ENCODE results near the gene CCL18.

DNA sequence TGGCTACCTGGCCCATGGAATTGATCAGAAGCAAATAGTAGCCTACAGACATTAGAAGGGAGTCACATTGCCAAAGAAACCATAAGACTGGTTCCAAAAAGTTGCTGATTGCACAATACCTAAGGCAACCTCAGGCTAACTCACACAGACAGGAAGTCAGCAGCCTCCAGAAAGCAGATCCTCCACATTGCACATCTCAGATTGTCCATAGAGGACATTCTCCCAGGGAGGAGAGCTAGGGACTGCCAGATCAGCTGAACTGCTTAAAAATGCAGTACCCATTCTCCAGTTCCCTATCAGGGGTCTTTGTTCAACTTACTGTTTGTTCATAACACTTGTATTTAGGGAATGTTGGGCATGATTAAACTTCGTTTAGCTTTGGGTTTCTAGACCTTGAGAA is 21.7 kb downstream of the CCL18 start:
- TF ChIP-seq, protein P1, sequence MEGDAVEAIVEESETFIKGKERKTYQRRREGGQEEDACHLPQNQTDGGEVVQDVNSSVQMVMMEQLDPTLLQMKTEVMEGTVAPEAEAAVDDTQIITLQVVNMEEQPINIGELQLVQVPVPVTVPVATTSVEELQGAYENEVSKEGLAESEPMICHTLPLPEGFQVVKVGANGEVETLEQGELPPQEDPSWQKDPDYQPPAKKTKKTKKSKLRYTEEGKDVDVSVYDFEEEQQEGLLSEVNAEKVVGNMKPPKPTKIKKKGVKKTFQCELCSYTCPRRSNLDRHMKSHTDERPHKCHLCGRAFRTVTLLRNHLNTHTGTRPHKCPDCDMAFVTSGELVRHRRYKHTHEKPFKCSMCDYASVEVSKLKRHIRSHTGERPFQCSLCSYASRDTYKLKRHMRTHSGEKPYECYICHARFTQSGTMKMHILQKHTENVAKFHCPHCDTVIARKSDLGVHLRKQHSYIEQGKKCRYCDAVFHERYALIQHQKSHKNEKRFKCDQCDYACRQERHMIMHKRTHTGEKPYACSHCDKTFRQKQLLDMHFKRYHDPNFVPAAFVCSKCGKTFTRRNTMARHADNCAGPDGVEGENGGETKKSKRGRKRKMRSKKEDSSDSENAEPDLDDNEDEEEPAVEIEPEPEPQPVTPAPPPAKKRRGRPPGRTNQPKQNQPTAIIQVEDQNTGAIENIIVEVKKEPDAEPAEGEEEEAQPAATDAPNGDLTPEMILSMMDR (conservative IDR thresholded peaks at IDR 0.05 in 1 of 2, IDR thresholded peaks at IDR 0.05 in 1 of 2; ENCODE audit: extremely low read depth in 1 of 2, insufficient read depth in 1 of 2, low read depth in 1 of 2, low read length in 2 of 2), result no peak
- no peak for TF ChIP-seq EZH2 (IDR thresholded peaks at IDR 0.05; ENCODE audit: borderline replicate concordance, low read length)

Data from mammary epithelial cell (primary cell).